ENCODE results near the gene PLXNA4.

- TF ChIP-seq, protein P1, sequence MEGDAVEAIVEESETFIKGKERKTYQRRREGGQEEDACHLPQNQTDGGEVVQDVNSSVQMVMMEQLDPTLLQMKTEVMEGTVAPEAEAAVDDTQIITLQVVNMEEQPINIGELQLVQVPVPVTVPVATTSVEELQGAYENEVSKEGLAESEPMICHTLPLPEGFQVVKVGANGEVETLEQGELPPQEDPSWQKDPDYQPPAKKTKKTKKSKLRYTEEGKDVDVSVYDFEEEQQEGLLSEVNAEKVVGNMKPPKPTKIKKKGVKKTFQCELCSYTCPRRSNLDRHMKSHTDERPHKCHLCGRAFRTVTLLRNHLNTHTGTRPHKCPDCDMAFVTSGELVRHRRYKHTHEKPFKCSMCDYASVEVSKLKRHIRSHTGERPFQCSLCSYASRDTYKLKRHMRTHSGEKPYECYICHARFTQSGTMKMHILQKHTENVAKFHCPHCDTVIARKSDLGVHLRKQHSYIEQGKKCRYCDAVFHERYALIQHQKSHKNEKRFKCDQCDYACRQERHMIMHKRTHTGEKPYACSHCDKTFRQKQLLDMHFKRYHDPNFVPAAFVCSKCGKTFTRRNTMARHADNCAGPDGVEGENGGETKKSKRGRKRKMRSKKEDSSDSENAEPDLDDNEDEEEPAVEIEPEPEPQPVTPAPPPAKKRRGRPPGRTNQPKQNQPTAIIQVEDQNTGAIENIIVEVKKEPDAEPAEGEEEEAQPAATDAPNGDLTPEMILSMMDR (IDR thresholded peaks at IDR 0.05; ENCODE audit: low read depth, low read length), result no peak
- TF ChIP-seq POLR2A (IDR thresholded peaks at IDR 0.05; ENCODE audit: extremely low read depth, insufficient read length), result no peak
- TF ChIP-seq, protein P2, sequence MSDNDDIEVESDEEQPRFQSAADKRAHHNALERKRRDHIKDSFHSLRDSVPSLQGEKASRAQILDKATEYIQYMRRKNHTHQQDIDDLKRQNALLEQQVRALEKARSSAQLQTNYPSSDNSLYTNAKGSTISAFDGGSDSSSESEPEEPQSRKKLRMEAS (IDR thresholded peaks at IDR 0.05; ENCODE audit: low read depth, low read length), result no peak
Observed at GRCh38 chr7:132476541-132476940, 99.7 kb downstream of the PLXNA4 start.
